ENCODE data around the gene MAP7D1.
A peak's percentile ranks its signal among the peaks of the same experiment; 100 is the strongest.

Gene MAP7D1

GRCh38 chr1:36135330-36135667 is 20.7 kb upstream of the MAP7D1 start:
- intact Hi-C loops (cut with DNase I; ENCODE audit: low total_unique reads): loop anchor here (1.0 kb wide), 1 partner anchor 35 kb away; no protein-coding TSS in a partner anchor
- Histone ChIP-seq H3K9me3 (no peaks in the 10 kb centered on the region), H3K27ac (peak overlapping the region; percentile 76 to 77), H3K4me3 (no peak overlapping the region), H3K36me3 (peaks cover 20 to 38% (median 24%) of the 10 kb centered on the region in 3 donors), H3K4me1 (peaks cover 7 to 60% (median 42%) of the 10 kb centered on the region in 4 donors), H3K27me3 (no peaks in the 10 kb centered on the region)
- no peak for DNase-seq
- TF ChIP-seq CTCF (IDR thresholded peaks at IDR 0.05): no peak

- peaks cover 20 to 38% (median 24%) of the 10 kb centered on the region in 3 donors for H3K36me3 ChIP-seq
- H3K27me3 ChIP-seq: no peaks in the 10 kb centered on the region
- no peak for DNase-seq
- peaks cover 7 to 65% (median 44%) of the 10 kb centered on the region in 4 donors for H3K4me1 ChIP-seq
- no peak for TF ChIP-seq CTCF (IDR thresholded peaks at IDR 0.05)
- no peak overlapping the region for H3K4me3 ChIP-seq
- H3K27ac ChIP-seq: peak overlapping the region; percentile 76 to 77
- H3K9me3 ChIP-seq: no peaks in the 10 kb centered on the region
- intact Hi-C loops (cut with DNase I; ENCODE audit: low total_unique reads): loop anchor here (1.0 kb wide), 1 partner anchor 35 kb away; no protein-coding TSS in a partner anchor
These were observed 20.2 kb upstream of the MAP7D1 start for GRCh38 chr1:36135796-36136195.

GRCh38 chr1:36136535-36136934 is 19.4 kb upstream of the MAP7D1 start:
- peak; percentile 64 to 84 for DNase-seq
- H3K9me3 ChIP-seq: no peaks in the 10 kb centered on the region
- peaks cover 7 to 70% (median 44%) of the 10 kb centered on the region in 4 donors for H3K4me1 ChIP-seq
- H3K36me3 ChIP-seq: peaks cover 20 to 38% (median 24%) of the 10 kb centered on the region in 3 donors
- no peak overlapping the region for H3K4me3 ChIP-seq
- intact Hi-C loops (cut with DNase I; ENCODE audit: low total_unique reads): no loop called here
- no peak for TF ChIP-seq CTCF (IDR thresholded peaks at IDR 0.05)
- peak overlapping the region; percentile 76 to 77 for H3K27ac ChIP-seq
- H3K27me3 ChIP-seq: no peaks in the 10 kb centered on the region

- DNase-seq: no peak
- Histone ChIP-seq H3K4me1 (peaks cover 7 to 77% (median 46%) of the 10 kb centered on the region in 4 donors), H3K27ac (peak overlapping the region; percentile 76 to 77)
These were observed 18.7 kb upstream of the MAP7D1 start for GRCh38 chr1:36137226-36137625.

GRCh38 chr1:36137776-36138175 is 18.2 kb upstream of the MAP7D1 start:
- H3K27me3 ChIP-seq: no peaks in the 10 kb centered on the region
- peak overlapping the region; percentile 76 to 77 for H3K27ac ChIP-seq
- peaks cover 20 to 38% (median 24%) of the 10 kb centered on the region in 3 donors for H3K36me3 ChIP-seq
- peaks cover 7 to 83% (median 48%) of the 10 kb centered on the region in 4 donors for H3K4me1 ChIP-seq
- DNase-seq: no peak
- TF ChIP-seq CTCF (IDR thresholded peaks at IDR 0.05): no peak
- no peaks in the 10 kb centered on the region for H3K9me3 ChIP-seq
- H3K4me3 ChIP-seq: no peak overlapping the region
- intact Hi-C loops (cut with DNase I; ENCODE audit: low total_unique reads): no loop called here

More at GRCh38 chr1:36137226-36137625, 18.7 kb upstream of the MAP7D1 start:
- no peak overlapping the region for H3K4me3 ChIP-seq
- TF ChIP-seq CTCF (IDR thresholded peaks at IDR 0.05): no peak
- H3K27me3 ChIP-seq: no peaks in the 10 kb centered on the region
- H3K9me3 ChIP-seq: no peaks in the 10 kb centered on the region
- intact Hi-C loops (cut with DNase I; ENCODE audit: low total_unique reads): no loop called here
- H3K36me3 ChIP-seq: peaks cover 20 to 38% (median 24%) of the 10 kb centered on the region in 3 donors

GRCh38 chr1:36139521-36139920 is 16.4 kb upstream of the MAP7D1 start:
- TF ChIP-seq CTCF (IDR thresholded peaks at IDR 0.05): no peak
- H3K36me3 ChIP-seq: peaks cover 20 to 38% (median 24%) of the 10 kb centered on the region in 3 donors
- H3K4me1 ChIP-seq: peaks cover 7 to 67% (median 34%) of the 10 kb centered on the region in 4 donors
- H3K27me3 ChIP-seq: no peaks in the 10 kb centered on the region
- H3K9me3 ChIP-seq: no peaks in the 10 kb centered on the region
- no peak for DNase-seq
- intact Hi-C loops (cut with DNase I; ENCODE audit: low total_unique reads): no loop called here
- H3K4me3 ChIP-seq: no peak overlapping the region
- H3K27ac ChIP-seq: no peak overlapping the region

Measured in tibial artery (tissue), 4 donors.